ENCODE results near the gene LOXL3.
A peak's percentile ranks its signal among the peaks of the same experiment; 100 is the strongest.
"Not testable (repeated sequence)": the region's sequence is repeated elsewhere in the genome, so short reads cannot be mapped to it uniquely, and the experiment has no call there.

Gene LOXL3

GRCh38 chr2:74572178-74572925 lies 18.6 kb upstream of the LOXL3 start:
- DNase-seq = no peak

- DNase-seq = no peak
These were observed 17.3 kb upstream of the LOXL3 start for GRCh38 chr2:74571058-74571457.

- no peak for DNase-seq
These were observed 15.9 kb upstream of the LOXL3 start for GRCh38 chr2:74569686-74570085.

- peak; percentile 86 for DNase-seq
These were observed 14.1 kb upstream of the LOXL3 start for GRCh38 chr2:74567881-74568280.

GRCh38 chr2:74566754-74567085 lies 13.0 kb upstream of the LOXL3 start:
- peak; percentile 98 for DNase-seq

- no peak for DNase-seq
These were observed 12.5 kb upstream of the LOXL3 start for GRCh38 chr2:74566076-74566753.

GRCh38 chr2:74564222-74564621 lies 10.5 kb upstream of the LOXL3 start:
- DNase-seq = peak; percentile 57

GRCh38 chr2:74562126-74562775 lies 8.5 kb upstream of the LOXL3 start:
- no peak for DNase-seq

GRCh38 chr2:74561022-74561421 lies 7.3 kb upstream of the LOXL3 start:
- not testable (repeated sequence) for DNase-seq

- no peak for DNase-seq
These were observed 6.8 kb upstream of the LOXL3 start for GRCh38 chr2:74560591-74560990.

GRCh38 chr2:74559912-74560311 lies 6.2 kb upstream of the LOXL3 start:
- DNase-seq = no peak

- DNase-seq = no peak
These were observed 4.8 kb upstream of the LOXL3 start for GRCh38 chr2:74558284-74559230.

GRCh38 chr2:74556831-74557370 lies 3.2 kb upstream of the LOXL3 start:
- DNase-seq = no peak

GRCh38 chr2:74556159-74556558 lies 2.4 kb upstream of the LOXL3 start:
- DNase-seq = no peak

- no peak for DNase-seq
These were observed 1.9 kb upstream of the LOXL3 start for GRCh38 chr2:74555610-74556103.

GRCh38 chr2:74554820-74555531 lies 1.2 kb upstream of the LOXL3 start:
- DNase-seq = no peak

GRCh38 chr2:74552914-74553811 lies 579 bp downstream of the LOXL3 start:
- no peak for DNase-seq

- no peak for DNase-seq
These were observed 1.5 kb downstream of the LOXL3 start for GRCh38 chr2:74551942-74552913.

- no peak for DNase-seq
These were observed 2.2 kb downstream of the LOXL3 start for GRCh38 chr2:74551530-74551929.

All from fibroblast of skin of abdomen (primary cell).